GM13977 (cell line): ENCODE data around the gene THBS1.

Source experiments
- DNase-seq: peaks from one replicate; pipeline ENCODE4 v3.0.0; 2012; ENCODE audit warnings: low spot score
- in situ Hi-C: fragments of 300-500 bp; cut with MboI; formaldehyde crosslinking; loops from one replicate; pipeline ENCODE4 v1.12.0; 2022; ENCODE audit warnings: low sequenced_read_pairs, low pct_unique_long_range_greater_than_20kb, mixed read lengths, inconsistent platforms; ENCODE audit not compliant: unreplicated experiment
- TF ChIP-seq, protein P1 (sequence below): IDR thresholded peaks from 2 replicates; pipeline ENCODE4 v1.5.1; 2012; ENCODE audit warnings: mild to moderate bottlenecking, control low read depth; ENCODE audit not compliant: insufficient read depth; ENCODE audit errors: extremely low read depth, missing control alignments

THBS1 gene

GRCh38 chr15:39564972-39565665, 15.8 kb upstream of the THBS1 start:
- TF ChIP-seq, protein P1, sequence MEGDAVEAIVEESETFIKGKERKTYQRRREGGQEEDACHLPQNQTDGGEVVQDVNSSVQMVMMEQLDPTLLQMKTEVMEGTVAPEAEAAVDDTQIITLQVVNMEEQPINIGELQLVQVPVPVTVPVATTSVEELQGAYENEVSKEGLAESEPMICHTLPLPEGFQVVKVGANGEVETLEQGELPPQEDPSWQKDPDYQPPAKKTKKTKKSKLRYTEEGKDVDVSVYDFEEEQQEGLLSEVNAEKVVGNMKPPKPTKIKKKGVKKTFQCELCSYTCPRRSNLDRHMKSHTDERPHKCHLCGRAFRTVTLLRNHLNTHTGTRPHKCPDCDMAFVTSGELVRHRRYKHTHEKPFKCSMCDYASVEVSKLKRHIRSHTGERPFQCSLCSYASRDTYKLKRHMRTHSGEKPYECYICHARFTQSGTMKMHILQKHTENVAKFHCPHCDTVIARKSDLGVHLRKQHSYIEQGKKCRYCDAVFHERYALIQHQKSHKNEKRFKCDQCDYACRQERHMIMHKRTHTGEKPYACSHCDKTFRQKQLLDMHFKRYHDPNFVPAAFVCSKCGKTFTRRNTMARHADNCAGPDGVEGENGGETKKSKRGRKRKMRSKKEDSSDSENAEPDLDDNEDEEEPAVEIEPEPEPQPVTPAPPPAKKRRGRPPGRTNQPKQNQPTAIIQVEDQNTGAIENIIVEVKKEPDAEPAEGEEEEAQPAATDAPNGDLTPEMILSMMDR, result no peak
- in situ Hi-C loops, result no loop called here
- DNase-seq, result no peak

DNA sequence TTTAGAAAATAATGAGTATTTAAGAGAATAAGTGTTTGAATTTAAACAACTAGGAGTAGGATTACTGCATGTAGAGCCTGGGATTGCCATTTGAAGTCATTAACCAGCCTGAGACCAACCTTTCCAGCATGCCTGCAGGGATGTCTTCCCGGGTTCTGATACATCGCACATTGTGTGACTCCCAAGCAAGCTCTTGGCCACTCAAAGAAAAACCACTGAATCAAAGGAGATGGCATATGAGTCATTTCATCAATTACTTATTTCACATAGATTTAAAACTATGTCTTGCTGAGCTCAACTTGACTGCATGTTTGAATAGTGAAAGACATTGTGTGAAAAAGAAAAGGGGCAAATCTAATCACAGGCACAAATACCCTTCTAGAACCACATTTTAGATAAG, 15.0 kb upstream of the THBS1 start:
- DNase-seq, result no peak
- in situ Hi-C loops, result no loop called here
- TF ChIP-seq, protein P1, result no peak

DNA sequence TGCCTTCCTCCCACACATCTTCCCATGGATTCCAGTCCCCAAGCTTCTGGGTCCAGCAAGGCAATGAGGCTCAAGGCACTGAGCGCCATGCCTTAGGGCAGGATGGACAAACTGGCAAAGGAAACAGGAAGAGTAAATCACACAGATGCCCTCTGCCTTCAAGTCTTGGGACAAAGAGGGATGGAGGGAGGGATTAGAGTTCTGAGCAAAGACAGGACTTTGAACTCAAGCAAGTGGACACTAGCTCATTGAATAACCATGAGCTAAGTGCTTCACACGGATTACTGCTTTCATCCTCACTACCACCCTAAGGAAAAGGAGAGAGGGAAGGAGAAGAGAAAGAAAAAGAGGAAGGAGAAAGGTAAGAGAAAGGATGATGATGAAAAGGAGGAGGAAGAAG, 7.6 kb upstream of the THBS1 start:
- DNase-seq, result no peak
- in situ Hi-C loops, result no loop called here
- TF ChIP-seq, protein P1, result no peak

DNA sequence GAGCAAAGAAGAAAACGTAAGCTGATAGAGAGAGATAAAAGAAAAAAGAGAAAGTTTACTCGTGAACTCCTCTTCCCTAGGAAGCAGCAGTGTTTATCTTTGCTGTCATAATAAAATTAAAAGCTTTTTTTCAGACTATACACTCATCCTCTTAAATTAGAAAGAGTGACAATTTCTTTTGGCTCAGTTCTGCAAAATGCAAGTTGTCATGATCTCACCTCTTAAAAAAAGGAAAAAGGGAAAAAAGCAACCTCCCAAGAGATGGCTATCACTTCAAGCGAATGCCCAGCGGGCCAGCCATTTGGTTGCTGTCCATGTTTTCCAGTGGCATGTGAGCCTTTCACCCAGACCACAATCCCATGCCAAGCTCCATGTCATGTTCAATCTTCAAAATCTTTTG, 7.0 kb upstream of the THBS1 start:
- in situ Hi-C loops, result no loop called here
- DNase-seq, result no peak
- TF ChIP-seq, protein P1, result no peak

DNA sequence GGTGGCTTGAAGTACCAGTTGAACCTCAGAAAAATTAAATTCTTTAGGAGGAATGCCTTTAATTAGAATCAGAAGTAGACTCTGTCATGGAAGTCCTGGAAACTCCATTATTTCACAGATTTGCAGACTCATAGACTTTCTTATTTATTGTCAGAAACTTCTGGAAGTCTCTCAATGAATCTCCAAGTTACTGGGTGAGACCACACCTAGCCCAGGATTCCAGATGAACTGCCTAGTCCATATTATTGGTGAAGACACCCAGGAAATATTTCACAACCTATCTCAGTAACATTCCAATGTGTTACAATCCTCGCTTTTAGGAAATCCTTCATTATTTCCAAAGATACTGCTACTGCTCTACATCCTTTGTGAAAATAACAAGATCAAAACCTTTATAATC, 6.5 kb upstream of the THBS1 start:
- in situ Hi-C loops, result no loop called here
- DNase-seq, result no peak
- TF ChIP-seq, protein P1, result no peak

- in situ Hi-C loops, result loop anchor here (25.0 kb wide), 2 partner anchors 213 to 463 kb away; no protein-coding TSS in a partner anchor
- DNase-seq, result no peak
- TF ChIP-seq, protein P1, result no peak
Observed at GRCh38 chr15:39575180-39575579, 5.7 kb upstream of the THBS1 start.
